ENCODE results near the gene TSACC. TPM values are rescaled to one million over a fixed set of nuclear protein-coding genes. Genes with fewer than 3 reads are reported as not detected.

TSACC gene
- total and polyA plus RNA-seq, 10 of the 15 experiments (the other 5 are each of a cell fraction or from before 2014, with no cell fraction given), result 0.25 to 2.8 (median 0.92) TPM; not detected in 4

DNA sequence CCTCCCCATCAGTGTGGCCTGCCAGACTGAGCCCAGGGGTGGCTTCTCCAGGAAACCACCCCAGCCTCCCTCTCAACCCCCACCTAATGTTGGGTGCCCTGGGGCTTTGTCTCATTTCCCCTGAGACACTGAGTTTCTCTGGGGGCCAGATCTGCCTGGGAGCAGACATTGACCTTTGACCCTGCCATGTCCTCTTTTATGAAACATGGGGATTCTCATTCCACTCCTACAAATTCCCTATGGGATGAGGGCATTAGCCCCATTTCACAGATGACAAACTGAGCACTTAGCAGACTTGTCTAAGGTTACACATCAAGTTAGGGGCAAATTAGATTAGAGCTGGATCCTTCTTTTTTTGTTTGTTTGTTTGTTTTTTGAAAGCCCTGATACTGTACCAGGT, 54.8 kb downstream of the TSACC start:
- ChIA-PET SMC1A (ENCODE audit: uncharacterized antibody, unreplicated experiment) (interaction anchor here (1.3 to 1.8 kb wide), 2 partner anchors 26 to 53 kb away, joined by 7 read pairs; no protein-coding TSS in a partner anchor), POLR2A (no interaction called here), CTCF (interaction anchor here (1.1 to 1.4 kb wide), 3 partner anchors 7 to 53 kb away, joined by 3 to 10 read pairs (median 5); no protein-coding TSS in a partner anchor), RAD21 (ENCODE audit: unreplicated experiment) (interaction anchor here (0.7 kb wide), 1 partner anchor 7 kb away, joined by 3 read pairs; no protein-coding TSS in a partner anchor)
- TF ChIP-seq NR2C1 (IDR thresholded peaks at IDR 0.05) (peak; percentile 69), FOXM1 (IDR thresholded peaks at IDR 0.05; ENCODE audit: low read depth, low read length) (no peak), MEF2B (IDR thresholded peaks at IDR 0.05; ENCODE audit: partially characterized antibody, poor library complexity, severe bottlenecking) (peak; percentile 93), GATAD2B (conservative IDR thresholded peaks at IDR 0.05; ENCODE audit: low read depth) (0 out of 2 replicates have a peak, but pooled peaks have one; percentile 37), WRNIP1 (IDR thresholded peaks at IDR 0.05; ENCODE audit: borderline replicate concordance, low read depth, low read length) (no peak), NR2F1 (conservative IDR thresholded peaks at IDR 0.05) (peak; percentile 76)
- TF ChIP-seq, protein P1, sequence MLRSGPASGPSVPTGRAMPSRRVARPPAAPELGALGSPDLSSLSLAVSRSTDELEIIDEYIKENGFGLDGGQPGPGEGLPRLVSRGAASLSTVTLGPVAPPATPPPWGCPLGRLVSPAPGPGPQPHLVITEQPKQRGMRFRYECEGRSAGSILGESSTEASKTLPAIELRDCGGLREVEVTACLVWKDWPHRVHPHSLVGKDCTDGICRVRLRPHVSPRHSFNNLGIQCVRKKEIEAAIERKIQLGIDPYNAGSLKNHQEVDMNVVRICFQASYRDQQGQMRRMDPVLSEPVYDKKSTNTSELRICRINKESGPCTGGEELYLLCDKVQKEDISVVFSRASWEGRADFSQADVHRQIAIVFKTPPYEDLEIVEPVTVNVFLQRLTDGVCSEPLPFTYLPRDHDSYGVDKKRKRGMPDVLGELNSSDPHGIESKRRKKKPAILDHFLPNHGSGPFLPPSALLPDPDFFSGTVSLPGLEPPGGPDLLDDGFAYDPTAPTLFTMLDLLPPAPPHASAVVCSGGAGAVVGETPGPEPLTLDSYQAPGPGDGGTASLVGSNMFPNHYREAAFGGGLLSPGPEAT (IDR thresholded peaks at IDR 0.05; ENCODE audit: low read depth), result no peak
- in situ Hi-C loops (cut with MboI), result no loop called here
- H3K27ac ChIP-seq (ENCODE audit: control insufficient read depth, insufficient read depth), result no peak overlapping the region
- no peaks in the 10 kb centered on the region; the same call in 1 of the 2 replicates for H3K4me1 ChIP-seq (ENCODE audit: control insufficient read depth, insufficient read depth, low read length)
- peaks cover 4 to 6% of the 10 kb centered on the region in 2 experiments; a peak in 3 of 4 replicates for H3K27me3 ChIP-seq (replicated peaks in 1 of 2; ENCODE audit: control insufficient read depth in 2 of 2, insufficient read depth in 2 of 2, low read length in 1 of 2)
- H3K36me3 ChIP-seq (ENCODE audit: control insufficient read depth in 2 of 2, insufficient read depth in 2 of 2, low read length in 1 of 2), result no peaks in the 10 kb centered on the region
- FAIRE-seq, result no peak
- no peak overlapping the region for H3K4me2 ChIP-seq (ENCODE audit: control insufficient read depth, insufficient read depth)
- BruUV-seq (replicated peaks), result no TSS peak
- intact Hi-C loops (cut with micrococcal nuclease; ENCODE audit: unreplicated experiment), result no loop called here
- no peaks in the 10 kb centered on the region for H3K79me2 ChIP-seq (ENCODE audit: control insufficient read depth, insufficient read depth, low read length)
- H3K9me3 ChIP-seq (replicated peaks; ENCODE audit: control insufficient read depth, insufficient read depth, low read length), result no peaks in the 10 kb centered on the region
- no peak overlapping the region for H2AFZ ChIP-seq (ENCODE audit: control insufficient read depth, low read depth, low read length)
- ATAC-seq, result no peak
- H3K4me3 ChIP-seq, result no peak overlapping the region
- H3K9ac ChIP-seq (ENCODE audit: control insufficient read depth, insufficient read depth, low read length), result no peak overlapping the region
- no peak for DNase-seq (ENCODE audit: low read depth, low spot score)
- no peaks in the 10 kb centered on the region for H4K20me1 ChIP-seq (ENCODE audit: control insufficient read depth, insufficient read depth)

Data from GM12878 (cell line).